Suprapubic skin (tissue), 4 donors: Measurements from ENCODE around the gene NINL.

Experiments
- EP300 ChIP-seq: sonication (generic); formaldehyde crosslinking; IDR thresholded peaks from one replicate; pipeline ENCODE4 v1.6.1; 2017; ENCODE audit warnings: antibody characterized with exemption
- POLR2A ChIP-seq, 2 donors: fragments of 450-650 bp; IDR thresholded peaks; one replicate each; pipeline ENCODE4 v1.6.1; 2017; ENCODE audit warnings: antibody characterized with exemption in 2 of 2, mild to moderate bottlenecking in 2 of 2, moderate library complexity in 2 of 2
- POLR2AphosphoS5 ChIP-seq, 3 donors: sonication (generic); formaldehyde crosslinking; IDR thresholded peaks; one replicate each; pipeline ENCODE4 v1.6.1; 2017; ENCODE audit warnings: antibody characterized with exemption in 3 of 3

DNA sequence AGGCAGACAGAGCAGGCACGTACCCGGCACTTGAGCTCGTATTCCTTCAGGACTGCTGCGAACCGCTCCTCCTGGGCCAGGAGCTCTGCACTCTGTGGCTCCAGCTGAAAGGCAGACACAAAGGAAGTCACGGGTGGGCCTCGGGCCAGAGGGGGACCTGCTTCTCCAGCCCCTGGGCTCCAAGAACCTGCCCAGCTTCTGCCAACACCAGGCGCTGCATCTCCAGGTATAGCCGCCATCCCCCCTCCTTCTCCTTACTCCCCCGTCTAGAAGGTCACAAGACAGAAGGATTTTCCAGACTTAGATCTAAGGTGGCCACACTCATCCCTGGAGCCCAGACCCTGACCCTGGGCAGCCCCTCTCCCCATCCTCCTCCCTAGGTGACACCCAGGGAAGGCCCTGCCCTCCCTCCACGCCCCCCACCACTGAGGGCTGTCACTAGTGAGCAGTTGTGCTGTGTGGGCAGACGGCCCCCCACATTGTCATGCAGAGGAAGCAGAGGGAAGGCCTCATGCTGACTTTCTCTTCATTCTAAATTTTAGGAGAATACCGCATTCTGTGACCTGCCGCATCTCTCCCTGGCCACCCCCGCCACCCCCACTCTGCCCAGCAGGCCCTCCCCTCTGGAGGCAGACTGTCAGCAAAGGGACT lies 96.0 kb downstream of the NINL start:
- TF ChIP-seq POLR2A (IDR thresholded peaks at IDR 0.05) (no peak), POLR2AphosphoS5 (IDR thresholded peaks at IDR 0.05) (no peak), EP300 (no peak)
